Upper lobe of left lung (tissue), 4 donors: ENCODE measurements around the gene ZKSCAN4.

ENCODE experiments used
- CTCF ChIP-seq, 6 experiments: fragments of 450-650 bp in 4 of 6; fragments of 200-600 bp in 2 of 6; sonication (generic) in 2 of 6; IDR thresholded peaks; one replicate each; pipeline ENCODE4 v1.5.1; 2016 to 2019; ENCODE audit warnings: antibody characterized with exemption in 6 of 6
- EP300 ChIP-seq, 4 donors: sonication (generic); formaldehyde crosslinking; IDR thresholded peaks; one replicate each; pipeline ENCODE4 v1.5.1; 2017; ENCODE audit warnings: antibody characterized with exemption in 4 of 4, control low read depth in 2 of 4
- POLR2A ChIP-seq, 4 donors: fragments of 450-650 bp; IDR thresholded peaks; one replicate each; pipeline ENCODE4 v1.5.1; 2016 to 2017; ENCODE audit warnings: antibody characterized with exemption in 4 of 4, mild to moderate bottlenecking in 2 of 4
- POLR2AphosphoS5 ChIP-seq, 2 donors: sonication (generic); formaldehyde crosslinking; IDR thresholded peaks; one replicate each; pipeline ENCODE4 v1.5.1; 2017; ENCODE audit warnings: antibody characterized with exemption in 2 of 2

GRCh38 chr6:28218312-28219248 lies 33.5 kb downstream of the ZKSCAN4 start:
- no peak for TF ChIP-seq CTCF (IDR thresholded peaks at IDR 0.05)
- peak in 1 of 4 donors; percentile 42 for TF ChIP-seq POLR2A (IDR thresholded peaks at IDR 0.05)
- TF ChIP-seq POLR2AphosphoS5 (IDR thresholded peaks at IDR 0.05), result no peak
- TF ChIP-seq EP300 (IDR thresholded peaks at IDR 0.05), result no peak
